ENCODE results near the gene ZYG11B. TPM values are rescaled to one million over a fixed set of nuclear protein-coding genes. Genes with fewer than 3 reads are reported as not detected.
"Not testable (repeated sequence)": the region's sequence is repeated elsewhere in the genome, so short reads cannot be mapped to it uniquely, and the experiment has no call there.

The ZYG11B gene
- total RNA-seq, 4 donors from 2014 or later, result 13.9 to 27.8 (median 18.4) TPM

DNA sequence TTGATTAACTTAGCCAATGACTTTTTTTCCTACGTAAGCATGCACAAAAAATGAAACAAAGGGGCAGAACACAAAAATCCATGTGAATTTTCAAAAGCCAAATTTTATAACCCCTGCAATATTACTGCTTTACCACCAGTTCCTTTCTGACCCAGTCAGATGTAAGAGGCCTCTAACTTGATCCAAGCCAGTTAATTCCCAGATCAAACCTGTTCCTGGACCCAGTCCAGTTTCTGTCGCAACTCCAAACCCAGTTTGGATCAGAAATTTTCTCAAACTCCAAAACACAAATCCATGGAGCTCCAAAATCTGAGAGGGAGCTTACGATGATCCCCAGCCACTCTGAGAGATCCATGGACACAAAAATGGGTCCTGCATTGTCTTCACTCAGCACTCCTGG, 108.5 kb downstream of the ZYG11B start:
- H3K27me3 ChIP-seq, result peaks cover 0 to 10% (median 0%) of the 10 kb centered on the region in 4 donors
- H3K4me3 ChIP-seq, result no peak overlapping the region
- DNase-seq, result no peak
- intact Hi-C loops (cut with DNase I), result no loop called here
- TF ChIP-seq POLR2A (IDR thresholded peaks at IDR 0.05), result no peak
- TF ChIP-seq, protein P1, sequence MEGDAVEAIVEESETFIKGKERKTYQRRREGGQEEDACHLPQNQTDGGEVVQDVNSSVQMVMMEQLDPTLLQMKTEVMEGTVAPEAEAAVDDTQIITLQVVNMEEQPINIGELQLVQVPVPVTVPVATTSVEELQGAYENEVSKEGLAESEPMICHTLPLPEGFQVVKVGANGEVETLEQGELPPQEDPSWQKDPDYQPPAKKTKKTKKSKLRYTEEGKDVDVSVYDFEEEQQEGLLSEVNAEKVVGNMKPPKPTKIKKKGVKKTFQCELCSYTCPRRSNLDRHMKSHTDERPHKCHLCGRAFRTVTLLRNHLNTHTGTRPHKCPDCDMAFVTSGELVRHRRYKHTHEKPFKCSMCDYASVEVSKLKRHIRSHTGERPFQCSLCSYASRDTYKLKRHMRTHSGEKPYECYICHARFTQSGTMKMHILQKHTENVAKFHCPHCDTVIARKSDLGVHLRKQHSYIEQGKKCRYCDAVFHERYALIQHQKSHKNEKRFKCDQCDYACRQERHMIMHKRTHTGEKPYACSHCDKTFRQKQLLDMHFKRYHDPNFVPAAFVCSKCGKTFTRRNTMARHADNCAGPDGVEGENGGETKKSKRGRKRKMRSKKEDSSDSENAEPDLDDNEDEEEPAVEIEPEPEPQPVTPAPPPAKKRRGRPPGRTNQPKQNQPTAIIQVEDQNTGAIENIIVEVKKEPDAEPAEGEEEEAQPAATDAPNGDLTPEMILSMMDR (IDR thresholded peaks at IDR 0.05), result no peak
- 70 to 71% methylated on average over 3 of the region's 3 CpGs for WGBS, 2 donors
- H3K27ac ChIP-seq, result no peak overlapping the region
- no peaks in the 10 kb centered on the region for H3K4me1 ChIP-seq
- H3K9me3 ChIP-seq, result no peaks in the 10 kb centered on the region
- H3K36me3 ChIP-seq, result no peaks in the 10 kb centered on the region

DNA sequence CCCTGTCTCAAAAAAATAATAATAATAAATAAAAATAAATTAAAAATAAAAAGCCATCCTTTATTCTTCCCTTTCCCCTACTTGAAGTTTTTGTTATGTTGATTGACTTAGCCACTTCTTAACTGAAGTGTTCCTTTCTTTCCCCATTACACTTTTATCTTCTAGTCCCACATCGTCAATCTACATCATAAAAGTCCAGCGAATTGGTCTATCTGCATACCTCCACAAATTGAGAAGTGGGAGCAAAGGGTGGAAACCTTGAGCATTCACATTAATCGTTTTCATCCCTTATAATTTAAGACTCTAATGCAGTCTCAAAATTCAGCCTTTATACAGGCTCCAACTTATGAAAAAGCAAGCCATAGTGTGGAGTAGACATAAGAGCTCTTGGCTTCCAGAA, 109.8 kb downstream of the ZYG11B start:
- DNase-seq, result no peak
- Histone ChIP-seq H3K9me3 (no peaks in the 10 kb centered on the region), H3K36me3 (no peaks in the 10 kb centered on the region), H3K4me3 (no peak overlapping the region), H3K27me3 (peaks cover 0 to 14% (median 0%) of the 10 kb centered on the region in 4 donors), H3K4me1 (no peaks in the 10 kb centered on the region), H3K27ac (no peak overlapping the region)
- intact Hi-C loops (cut with DNase I), result no loop called here
- no peak for TF ChIP-seq POLR2A (IDR thresholded peaks at IDR 0.05)
- TF ChIP-seq, protein P1 (IDR thresholded peaks at IDR 0.05), result no peak
- 53 to 59% methylated on average over 3 of the region's 3 CpGs for WGBS, 2 donors

DNA sequence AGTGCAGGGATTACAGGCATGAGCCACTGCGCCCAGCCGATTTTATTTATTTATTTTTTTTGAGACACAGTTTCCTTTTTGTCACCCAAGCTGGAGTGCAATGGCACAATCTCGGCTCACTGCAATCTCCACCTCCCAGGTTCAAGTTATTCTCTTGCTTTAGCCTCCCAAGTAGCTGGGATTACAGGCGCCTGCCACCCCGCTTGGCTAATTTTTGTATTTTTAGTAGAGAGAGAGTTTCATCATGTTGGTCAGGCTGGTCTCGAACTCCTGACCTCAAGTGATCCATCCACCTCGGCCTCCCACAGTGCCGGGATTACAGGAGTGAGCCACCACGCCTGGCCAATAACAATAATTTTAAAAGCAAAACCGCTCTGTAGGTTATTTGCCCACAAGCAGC, 112.9 kb downstream of the ZYG11B start:
- Histone ChIP-seq H3K4me1 (peaks cover 0 to 19% (median 9%) of the 10 kb centered on the region in 3 donors), H3K27me3 (peaks cover 0 to 43% (median 4%) of the 10 kb centered on the region in 4 donors)
- H3K36me3 ChIP-seq; H3K9me3 ChIP-seq; DNase-seq; H3K4me3 ChIP-seq; H3K27ac ChIP-seq; intact Hi-C loops (cut with DNase I): not testable (repeated sequence)
- WGBS, 2 donors, result 89 to 97% methylated on average over 10 of the region's 10 CpGs

DNA sequence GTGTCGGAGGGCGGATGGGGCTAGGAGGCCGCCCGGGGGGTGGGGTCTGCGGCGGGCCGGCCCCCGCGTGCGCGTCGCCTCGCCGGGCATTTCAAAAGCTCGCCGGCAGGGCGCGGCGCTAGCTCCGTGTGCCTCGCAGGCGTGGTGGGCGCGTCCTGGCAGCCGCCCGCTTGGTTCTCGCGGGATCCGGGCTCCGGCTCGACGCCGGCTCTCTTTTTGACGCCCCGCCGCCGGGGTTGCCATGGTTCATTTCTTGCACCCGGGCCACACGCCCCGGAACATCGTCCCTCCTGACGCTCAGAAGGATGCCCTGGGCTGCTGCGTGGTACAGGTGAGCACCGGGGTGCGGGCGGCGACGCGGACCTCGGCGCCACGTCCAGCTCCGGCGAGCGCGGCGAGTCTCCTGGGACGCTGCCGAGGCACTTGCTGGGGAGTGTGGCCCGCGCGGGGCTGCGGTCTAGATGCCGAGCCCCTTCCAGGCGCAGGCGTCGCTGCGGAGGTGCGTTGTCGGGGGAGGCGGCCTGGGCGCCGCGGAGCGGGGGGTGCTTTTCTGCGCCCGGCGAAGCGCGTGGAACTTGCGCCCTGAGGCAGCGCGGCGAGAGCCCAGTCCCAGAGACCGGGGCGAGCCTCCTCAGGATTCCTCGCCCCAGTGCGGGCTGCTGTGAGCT, 116.5 kb downstream of the ZYG11B start, which contains the start of gene ZYG11A:
TSS of gene ZYG11A (plus strand) at position 118 of the 668 bp plus-strand sequence. CDS start at position 242, 124 bp downstream.
- Histone ChIP-seq H3K9me3 (no peaks in the 10 kb centered on the region), H3K27me3 (peaks cover 0 to 51% (median 4%) of the 10 kb centered on the region in 4 donors), H3K4me3 (peak within 1 kb of the TSS; percentile 29 to 68 (median 46)), H3K27ac (peak within 1 kb of the TSS in 1 of 4 donors; percentile 34), H3K4me1 (peaks cover 0 to 19% (median 9%) of the 10 kb centered on the region in 3 donors), H3K36me3 (no peaks in the 10 kb centered on the region)
- no peak for DNase-seq
- TF ChIP-seq POLR2A (IDR thresholded peaks at IDR 0.05), result no peak
- TF ChIP-seq, protein P1 (IDR thresholded peaks at IDR 0.05), result peak in 5 of 6 experiments; percentile 16 to 49 (median 34)
- intact Hi-C loops (cut with DNase I), result no loop called here
- 0% methylated on average over 1 of the region's 88 CpGs; no CpG with 5 or more reads in 1 of the 2 donors for WGBS, 2 donors

DNA sequence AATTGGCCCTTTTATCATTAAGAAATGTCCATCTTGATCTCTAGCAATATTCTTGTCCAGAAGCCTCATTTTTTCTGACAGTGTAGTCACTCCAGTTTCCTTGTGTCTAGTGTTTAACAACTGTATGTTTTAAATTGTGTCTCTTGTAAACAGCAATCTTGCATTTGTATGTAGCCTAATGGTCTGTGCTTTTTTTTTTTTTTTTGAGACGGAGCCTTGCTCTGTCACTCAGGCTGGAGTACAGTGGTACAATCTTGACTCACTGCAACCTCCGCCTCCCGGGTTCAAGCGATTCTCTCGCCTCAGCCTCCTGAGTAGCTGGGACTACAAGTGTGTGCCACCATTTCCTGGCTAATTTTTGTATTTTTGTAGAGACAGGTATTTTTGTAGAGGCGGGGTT, 118.9 kb downstream of the ZYG11B start:
- H3K27ac ChIP-seq; H3K36me3 ChIP-seq; DNase-seq; H3K9me3 ChIP-seq; intact Hi-C loops (cut with DNase I); H3K4me3 ChIP-seq: not testable (repeated sequence)
- H3K4me1 ChIP-seq, result peaks cover 0 to 19% (median 9%) of the 10 kb centered on the region in 3 donors
- peaks cover 0 to 65% (median 4%) of the 10 kb centered on the region in 4 donors for H3K27me3 ChIP-seq
- WGBS, 2 donors, result 59 to 85% methylated on average over 4 to 6 of the region's 6 CpGs

DNA sequence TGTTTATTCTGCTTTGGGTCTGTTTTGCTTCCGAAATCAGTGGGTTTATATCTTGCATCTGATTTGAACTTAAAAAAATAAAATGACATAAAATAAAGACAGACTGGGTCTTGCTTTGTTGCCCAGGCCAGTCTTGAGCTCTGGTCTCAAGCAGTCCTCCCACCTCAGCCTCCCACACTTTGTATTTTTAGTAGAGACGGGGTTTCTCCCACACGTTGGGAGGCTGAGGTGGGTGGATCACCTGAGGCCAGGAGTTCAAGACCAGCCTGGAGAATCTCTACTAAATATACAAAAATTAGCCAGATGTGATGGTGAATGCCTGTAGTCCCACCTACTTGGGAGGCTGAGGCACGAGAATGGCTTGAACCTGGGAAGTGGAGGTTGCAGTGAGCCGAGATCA, 122.2 kb downstream of the ZYG11B start:
- intact Hi-C loops (cut with DNase I), result no loop called here

More for the DNA sequence above, 122.2 kb downstream of the ZYG11B start:
- no peaks in the 10 kb centered on the region for H3K36me3 ChIP-seq
- peaks cover 0 to 5% (median 0%) of the 10 kb centered on the region in 3 donors for H3K4me1 ChIP-seq
- TF ChIP-seq POLR2A (IDR thresholded peaks at IDR 0.05), result no peak
- TF ChIP-seq, protein P1 (IDR thresholded peaks at IDR 0.05), result no peak
- no peak for DNase-seq
- H3K27ac ChIP-seq, result no peak overlapping the region
- H3K4me3 ChIP-seq, result no peak overlapping the region
- no peaks in the 10 kb centered on the region for H3K9me3 ChIP-seq
- WGBS, 2 donors, result 79 to 81% methylated on average over 5 of the region's 5 CpGs
- peaks cover 0 to 45% (median 2%) of the 10 kb centered on the region in 4 donors for H3K27me3 ChIP-seq

Measured in esophagus squamous epithelium (tissue), 5 donors.